GM21526 (cell line): ENCODE results near the gene GCNT2.
"Not testable (repeated sequence)": the region's sequence is repeated elsewhere in the genome, so short reads cannot be mapped to it uniquely, and the experiment has no call there.

Experiments
- ATAC-seq: cut with Tn5 transposase; IDR thresholded peaks from one replicate; pipeline ENCODE4 v1.9.1; 2021; ENCODE audit warnings: moderate library complexity; ENCODE audit not compliant: unreplicated experiment, low FRiP score

Gene GCNT2

DNA sequence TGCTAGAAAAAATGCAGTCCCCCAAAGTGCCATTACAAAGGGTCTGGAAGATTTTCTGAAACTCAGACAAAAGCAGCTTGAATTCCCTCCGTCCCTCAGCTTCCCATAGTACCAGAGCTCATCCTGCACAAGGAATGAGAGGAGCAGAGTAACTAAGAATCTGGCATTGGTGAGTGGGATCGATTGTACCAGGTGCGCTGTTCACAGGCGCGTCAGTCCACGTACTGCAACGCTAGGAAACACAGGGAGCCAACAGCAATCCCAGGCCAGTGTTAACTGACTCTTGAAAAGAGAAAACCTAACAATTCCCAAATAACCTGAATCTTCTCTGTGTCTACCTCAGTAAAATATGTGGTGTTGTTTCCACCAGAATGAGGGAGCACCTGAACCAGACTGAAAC is 77.9 kb downstream of the GCNT2 start:
- no peak for ATAC-seq

DNA sequence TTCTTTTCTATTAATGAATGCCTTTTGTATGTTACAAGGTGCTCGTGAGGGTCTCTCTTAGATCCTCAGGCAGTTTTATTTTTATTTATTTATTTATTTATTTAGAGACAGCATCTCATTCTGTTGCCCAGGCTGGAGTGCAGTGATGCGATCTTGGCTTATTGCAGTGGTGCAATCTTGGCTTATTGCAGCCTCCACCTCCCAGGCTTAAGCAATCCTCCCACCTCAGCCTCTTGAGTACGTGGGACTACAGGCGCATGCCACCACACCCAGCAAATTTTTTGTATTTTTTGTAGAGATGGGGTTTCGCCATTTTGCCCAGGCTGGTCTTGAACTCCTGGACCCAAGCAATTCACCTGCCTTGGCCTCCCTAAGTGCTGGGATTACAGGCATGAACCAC is 79.5 kb downstream of the GCNT2 start:
- not testable (repeated sequence) for ATAC-seq

DNA sequence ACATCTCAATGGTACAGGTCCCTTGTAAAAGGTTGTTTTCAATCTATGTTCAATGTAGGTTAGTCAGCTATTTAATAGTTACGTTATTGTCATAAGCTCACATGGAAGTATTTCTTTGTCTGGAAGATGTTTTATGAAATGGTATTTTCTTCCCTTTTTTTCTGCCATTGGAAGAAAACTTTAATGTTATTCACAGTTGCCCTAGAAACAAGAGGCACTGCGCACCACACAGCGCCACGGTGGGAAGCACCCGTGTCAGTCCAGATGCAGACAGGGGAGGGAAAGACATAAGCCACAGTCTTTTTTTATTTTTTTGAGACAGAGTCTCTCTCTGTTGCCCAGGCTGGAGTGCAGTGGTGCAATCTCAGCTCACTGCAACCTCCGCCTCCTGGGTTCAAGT is 82.1 kb downstream of the GCNT2 start:
- ATAC-seq = no peak

GRCh38 chr6:10609038-10609437 is 87.9 kb downstream of the GCNT2 start:
- ATAC-seq = no peak

- no peak for ATAC-seq
Measured at GRCh38 chr6:10610289-10610688, 89.1 kb downstream of the GCNT2 start.

GRCh38 chr6:10612161-10612560 is 91.0 kb downstream of the GCNT2 start:
- ATAC-seq = no peak

DNA sequence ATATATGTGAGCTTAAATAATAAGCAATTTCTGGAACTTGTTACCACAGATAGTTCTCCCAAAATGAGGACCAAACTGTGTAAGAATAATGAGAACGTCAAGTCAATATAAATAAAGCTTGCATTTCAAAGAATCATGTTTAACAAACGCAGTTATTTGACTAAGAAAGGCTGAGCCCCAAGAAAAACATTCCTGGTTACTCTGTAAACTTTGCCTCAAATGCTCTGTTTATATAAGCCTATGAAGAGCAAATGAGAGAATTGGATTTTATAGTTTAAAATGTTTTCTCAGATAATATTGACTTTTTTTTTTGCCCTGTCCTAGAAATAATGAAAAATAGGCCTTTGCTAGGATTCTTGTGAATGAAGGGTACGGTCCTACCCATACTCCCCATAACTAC is 91.9 kb downstream of the GCNT2 start:
- no peak for ATAC-seq

DNA sequence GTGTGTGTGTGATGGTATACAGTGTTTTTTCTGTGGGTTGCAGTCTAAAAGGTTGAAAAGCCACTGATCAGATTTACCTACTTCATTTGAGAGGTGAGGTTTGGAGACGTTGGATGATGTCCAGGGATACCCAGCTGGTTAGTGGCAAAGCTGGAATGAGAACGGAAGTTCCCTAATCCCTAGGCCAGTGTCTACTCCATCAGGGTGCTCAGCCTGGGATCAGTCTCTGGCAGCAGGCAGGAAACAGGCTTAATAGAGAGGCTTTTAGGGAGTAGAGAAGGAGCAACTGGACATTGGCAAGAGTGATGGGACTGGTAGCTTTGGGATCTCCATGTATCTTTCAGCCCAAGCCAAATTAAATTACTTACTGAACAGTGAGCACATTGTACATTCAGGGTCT is 92.6 kb downstream of the GCNT2 start:
- no peak for ATAC-seq

- no peak for ATAC-seq
Measured at GRCh38 chr6:10615675-10616074, 94.5 kb downstream of the GCNT2 start.

DNA sequence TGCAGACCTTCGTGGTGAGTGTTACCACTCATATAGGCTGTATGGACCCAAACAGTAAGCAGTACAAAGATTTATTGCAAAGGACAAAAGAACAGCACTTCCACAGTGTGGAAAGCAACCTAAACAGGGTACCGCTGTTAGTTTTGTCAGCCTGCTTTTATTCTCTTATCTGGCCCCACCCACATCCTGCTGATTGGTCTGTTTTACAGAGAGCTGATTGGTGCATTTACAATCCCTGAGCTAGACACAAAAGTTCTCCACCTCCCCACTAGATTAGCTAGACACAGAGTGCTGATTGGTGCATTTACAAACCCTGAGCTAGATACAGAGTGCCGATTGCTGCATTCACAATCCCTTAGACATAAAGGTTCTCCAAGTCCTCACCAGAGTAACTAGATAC is 95.1 kb downstream of the GCNT2 start:
- not testable (repeated sequence) for ATAC-seq

DNA sequence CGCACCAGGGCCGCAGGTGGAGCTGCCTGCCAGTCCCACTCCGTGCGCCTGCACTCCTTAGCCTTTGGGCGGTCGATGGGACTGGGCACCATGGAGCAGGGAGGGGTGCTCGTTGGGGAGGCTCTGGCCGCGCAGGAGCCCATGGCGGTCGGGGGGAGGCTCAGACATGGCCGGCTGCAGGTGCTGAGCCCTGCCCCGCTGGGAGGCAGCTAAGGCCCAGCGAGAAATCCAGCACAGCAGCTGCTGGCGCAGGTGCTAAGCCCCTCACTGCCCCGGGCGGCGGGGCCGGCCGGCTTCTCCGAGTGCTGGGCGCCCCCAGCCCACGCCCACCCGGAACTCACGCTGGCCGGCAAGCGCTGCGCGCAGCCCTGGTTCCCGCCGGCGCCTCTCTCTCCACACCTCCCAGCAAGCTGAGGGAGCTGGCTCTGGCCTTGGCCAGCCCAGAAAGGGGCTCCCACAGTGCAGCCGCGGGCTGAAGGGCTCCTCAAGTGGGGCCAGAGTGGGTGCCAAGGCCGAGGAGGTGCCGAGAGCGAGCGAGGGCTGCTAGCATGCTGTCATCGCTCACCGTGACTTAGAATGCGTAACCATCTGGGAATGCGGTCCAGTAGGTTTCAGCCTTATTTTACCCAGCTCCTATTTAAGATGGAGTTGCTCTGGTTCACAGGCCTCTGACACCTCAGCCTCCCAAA is 96.0 kb downstream of the GCNT2 start:
- no peak for ATAC-seq

DNA sequence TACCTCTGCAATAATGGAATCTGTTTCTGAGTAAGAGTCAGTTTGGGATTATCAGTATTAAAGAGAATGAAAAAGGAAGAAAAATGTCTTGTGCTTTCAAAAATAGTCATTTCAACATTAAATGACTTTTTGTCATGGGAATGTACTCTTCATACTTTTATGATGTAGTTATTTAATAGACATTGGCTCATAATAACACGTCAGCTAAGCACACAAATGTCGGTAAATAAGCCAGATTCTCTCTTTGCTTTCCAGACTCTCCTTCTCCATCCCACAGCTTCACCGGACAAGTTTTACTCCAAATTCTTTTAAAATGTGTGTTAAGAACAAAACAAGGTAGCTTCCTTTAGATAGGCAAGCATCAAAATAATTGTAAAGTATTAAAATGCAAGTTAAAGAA is 97.3 kb downstream of the GCNT2 start:
- no peak for ATAC-seq

GRCh38 chr6:10621213-10621612 is 100.1 kb downstream of the GCNT2 start:
- ATAC-seq = no peak

DNA sequence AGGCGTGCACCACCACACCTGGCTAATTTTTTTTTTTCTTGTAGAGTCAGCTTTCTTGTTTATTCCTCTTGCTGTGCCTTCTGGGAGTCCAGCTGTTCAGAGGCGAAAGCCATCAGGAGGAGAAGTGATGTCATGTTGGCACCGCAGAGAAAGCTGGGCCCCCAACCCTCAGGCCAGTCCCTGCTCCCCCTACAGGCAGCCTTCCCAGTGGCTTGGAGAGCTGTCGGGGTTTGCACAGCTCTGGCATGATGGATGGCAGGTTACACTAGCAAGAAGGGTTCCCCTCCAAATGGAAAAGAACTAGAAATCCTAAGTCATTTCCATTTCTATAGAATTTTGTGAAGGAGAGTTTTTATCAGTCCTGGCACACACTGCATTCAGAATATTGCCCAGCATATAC is 100.7 kb downstream of the GCNT2 start:
- ATAC-seq = no peak

GRCh38 chr6:10624836-10625235 is 103.7 kb downstream of the GCNT2 start:
- ATAC-seq = no peak

DNA sequence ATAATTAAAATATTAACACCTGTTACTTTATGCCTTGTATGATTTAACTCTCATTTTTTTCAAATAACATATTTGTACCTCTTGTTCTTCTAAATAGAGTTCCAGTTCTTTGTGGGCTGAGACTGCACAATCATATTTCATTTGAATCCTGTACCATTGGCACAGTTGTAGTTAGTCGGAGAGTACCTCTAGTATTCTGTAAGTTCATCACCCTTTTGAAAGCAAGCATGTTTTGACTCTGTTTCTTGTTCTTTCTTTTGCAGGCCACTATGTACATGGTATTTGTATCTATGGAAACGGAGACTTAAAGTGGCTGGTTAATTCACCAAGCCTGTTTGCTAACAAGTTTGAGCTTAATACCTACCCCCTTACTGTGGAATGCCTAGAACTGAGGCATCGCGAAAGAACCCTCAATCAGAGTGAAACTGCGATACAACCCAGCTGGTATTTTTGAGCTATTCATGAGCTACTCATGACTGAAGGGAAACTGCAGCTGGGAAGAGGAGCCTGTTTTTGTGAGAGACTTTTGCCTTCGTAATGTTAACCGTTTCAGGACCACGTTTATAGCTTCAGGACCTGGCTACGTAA is 105.1 kb downstream of the GCNT2 start:
- ATAC-seq = no peak

GRCh38 chr6:10627800-10628199 is 106.6 kb downstream of the GCNT2 start:
- ATAC-seq = no peak

GRCh38 chr6:10630178-10630577 is 109.0 kb downstream of the GCNT2 start:
- ATAC-seq = no peak

GRCh38 chr6:10633216-10633615 is 112.1 kb downstream of the GCNT2 start:
- peak; percentile 91 for ATAC-seq

- no peak for ATAC-seq
Measured at GRCh38 chr6:10640412-10640811, 119.3 kb downstream of the GCNT2 start.

DNA sequence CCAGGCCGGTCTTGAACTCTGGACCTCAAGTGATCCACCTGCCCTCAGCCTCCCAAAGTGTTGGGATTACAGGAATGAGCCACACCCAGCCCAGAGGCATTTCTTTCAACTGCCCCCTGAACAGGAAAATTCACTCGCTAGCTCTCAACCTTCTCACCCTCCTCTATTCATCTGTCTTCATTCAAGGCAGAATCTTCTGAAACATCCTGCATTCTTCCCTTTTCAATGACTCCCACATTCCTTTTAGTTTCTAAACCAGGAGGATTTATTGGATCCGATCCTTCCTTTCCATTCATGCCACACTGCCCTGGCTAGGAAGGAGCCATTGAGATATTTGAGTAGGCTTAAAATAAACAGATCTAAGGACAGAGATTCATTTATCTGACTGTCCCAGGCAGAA is 120.4 kb downstream of the GCNT2 start:
- no peak for ATAC-seq

DNA sequence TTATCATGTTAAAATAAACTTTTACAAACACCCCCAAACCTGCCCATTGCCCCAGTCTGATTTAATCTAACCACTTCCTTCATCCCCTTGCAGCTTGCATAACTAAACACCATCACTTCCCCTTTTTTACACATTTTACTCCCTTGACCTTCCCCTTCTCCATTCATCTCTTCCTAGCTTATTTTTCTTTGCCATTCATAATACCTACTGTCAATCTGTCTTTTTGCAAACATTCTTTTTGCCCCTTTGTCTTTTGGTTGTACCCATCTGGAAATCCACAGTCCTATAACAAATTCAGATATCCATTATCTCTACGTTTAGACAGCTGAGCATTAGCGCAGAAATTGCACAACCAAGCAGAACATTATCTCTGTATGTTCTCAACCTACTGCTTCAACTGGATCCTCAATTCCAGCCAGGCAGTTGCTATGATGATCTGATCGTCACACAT is 122.1 kb downstream of the GCNT2 start:
- ATAC-seq = peak; percentile 90
